Stimulated activated naive CD8-positive, alpha-beta T cell treated with anti-CD3 and anti-CD28 coated beads, Interleukin-15, Interleukin-2, amounts not matched to agents 100 ng/mL and 50 ng/mL, for 24 hours (primary cell): ENCODE data around the gene YAP1.

Source experiments
- H3K27ac Mint-ChIP-seq: one replicate; pipeline ENCODE4 v1.8.0; 2021; ENCODE audit warnings: mild to moderate bottlenecking, mixed read lengths
- H3K27me3 Mint-ChIP-seq: one replicate; pipeline ENCODE4 v1.8.0; 2021; ENCODE audit warnings: mixed read lengths
- H3K36me3 Mint-ChIP-seq: one replicate; pipeline ENCODE4 v1.8.0; 2021; ENCODE audit warnings: low read depth, mixed read lengths
- H3K4me1 Mint-ChIP-seq: one replicate; pipeline ENCODE4 v1.8.0; 2021; ENCODE audit warnings: low read depth, mixed read lengths
- H3K4me3 Mint-ChIP-seq: one replicate; pipeline ENCODE4 v1.8.0; 2021; ENCODE audit warnings: mild to moderate bottlenecking, mixed read lengths
- H3K9me3 Mint-ChIP-seq: one replicate; pipeline ENCODE4 v1.8.0; 2021; ENCODE audit warnings: mixed read lengths

Gene YAP1

GRCh38 chr11:102111011-102111786 lies 952 bp downstream of the YAP1 start:
- no peaks in the 10 kb centered on the region for H3K36me3 Mint-ChIP-seq
- H3K9me3 Mint-ChIP-seq: no peaks in the 10 kb centered on the region
- H3K4me1 Mint-ChIP-seq: peaks cover 15% of the 10 kb centered on the region
- no peak overlapping the region for H3K27ac Mint-ChIP-seq
- H3K27me3 Mint-ChIP-seq: peaks cover 68% of the 10 kb centered on the region
- peak overlapping the region; percentile 41 for H3K4me3 Mint-ChIP-seq

DNA sequence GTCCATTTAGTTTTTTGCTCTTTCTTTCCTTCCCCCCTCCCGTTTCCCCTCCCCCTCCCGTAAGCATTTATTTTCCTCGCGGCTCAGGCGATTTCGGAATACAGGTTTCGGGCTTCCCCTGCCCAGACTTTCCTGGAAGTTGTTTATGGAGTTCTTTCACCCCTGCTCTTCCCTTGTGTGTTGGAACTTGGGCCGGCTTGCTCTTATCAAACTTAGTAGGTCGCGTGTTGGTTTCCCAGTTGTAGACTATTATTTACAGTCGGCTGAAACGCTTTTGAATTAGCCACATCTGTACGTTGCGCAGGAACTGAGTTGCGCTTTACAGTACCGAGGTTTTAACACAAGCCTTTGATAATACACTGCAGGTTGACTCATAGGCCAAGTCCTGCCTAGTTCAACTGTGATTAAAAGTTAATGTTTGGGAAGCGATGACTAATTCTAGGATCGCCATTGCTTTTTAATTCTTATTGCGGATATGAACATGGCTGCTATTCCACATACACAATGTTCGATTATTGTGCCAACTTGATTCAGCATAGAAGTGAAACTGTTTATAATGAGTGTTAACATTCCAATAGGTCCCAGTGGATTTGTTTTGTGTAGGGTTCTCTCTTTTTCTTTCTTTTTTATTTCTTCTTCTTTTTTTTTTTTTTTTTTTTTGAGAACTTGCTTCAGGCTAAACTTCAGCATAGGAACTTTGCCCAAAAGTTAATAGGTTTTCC lies 1.7 kb downstream of the YAP1 start:
- H3K4me3 Mint-ChIP-seq: peak overlapping the region; percentile 41
- peaks cover 15% of the 10 kb centered on the region for H3K4me1 Mint-ChIP-seq
- no peak overlapping the region for H3K27ac Mint-ChIP-seq
- peaks cover 76% of the 10 kb centered on the region for H3K27me3 Mint-ChIP-seq
- H3K9me3 Mint-ChIP-seq: no peaks in the 10 kb centered on the region
- no peaks in the 10 kb centered on the region for H3K36me3 Mint-ChIP-seq

- Mint-ChIP-seq H3K27me3 (peaks cover 78% of the 10 kb centered on the region), H3K27ac (no peak overlapping the region), H3K9me3 (no peaks in the 10 kb centered on the region), H3K4me1 (peaks cover 15% of the 10 kb centered on the region), H3K36me3 (no peaks in the 10 kb centered on the region), H3K4me3 (no peak overlapping the region)
These were observed 2.2 kb downstream of the YAP1 start for GRCh38 chr11:102112509-102112821.

DNA sequence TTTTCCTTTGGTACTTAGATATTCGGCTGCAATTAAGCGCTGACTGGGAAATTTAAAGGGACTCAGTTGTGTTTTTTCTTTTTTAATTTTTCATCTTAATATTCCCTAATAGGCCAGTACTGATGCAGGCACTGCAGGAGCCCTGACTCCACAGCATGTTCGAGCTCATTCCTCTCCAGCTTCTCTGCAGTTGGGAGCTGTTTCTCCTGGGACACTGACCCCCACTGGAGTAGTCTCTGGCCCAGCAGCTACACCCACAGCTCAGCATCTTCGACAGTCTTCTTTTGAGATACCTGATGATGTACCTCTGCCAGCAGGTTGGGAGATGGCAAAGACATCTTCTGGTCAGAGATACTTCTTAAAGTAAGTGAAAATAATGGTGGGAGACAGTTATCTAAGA lies 3.8 kb downstream of the YAP1 start:
- Mint-ChIP-seq H3K4me1 (peaks cover 15% of the 10 kb centered on the region), H3K36me3 (no peaks in the 10 kb centered on the region), H3K27me3 (peaks cover 69% of the 10 kb centered on the region), H3K9me3 (no peaks in the 10 kb centered on the region), H3K27ac (no peak overlapping the region), H3K4me3 (no peak overlapping the region)

- peaks cover 65% of the 10 kb centered on the region for H3K27me3 Mint-ChIP-seq
- H3K4me3 Mint-ChIP-seq: no peak overlapping the region
- H3K9me3 Mint-ChIP-seq: no peaks in the 10 kb centered on the region
- H3K36me3 Mint-ChIP-seq: no peaks in the 10 kb centered on the region
- no peak overlapping the region for H3K27ac Mint-ChIP-seq
- H3K4me1 Mint-ChIP-seq: peaks cover 6% of the 10 kb centered on the region
These were observed 5.3 kb downstream of the YAP1 start for GRCh38 chr11:102115557-102115956.

DNA sequence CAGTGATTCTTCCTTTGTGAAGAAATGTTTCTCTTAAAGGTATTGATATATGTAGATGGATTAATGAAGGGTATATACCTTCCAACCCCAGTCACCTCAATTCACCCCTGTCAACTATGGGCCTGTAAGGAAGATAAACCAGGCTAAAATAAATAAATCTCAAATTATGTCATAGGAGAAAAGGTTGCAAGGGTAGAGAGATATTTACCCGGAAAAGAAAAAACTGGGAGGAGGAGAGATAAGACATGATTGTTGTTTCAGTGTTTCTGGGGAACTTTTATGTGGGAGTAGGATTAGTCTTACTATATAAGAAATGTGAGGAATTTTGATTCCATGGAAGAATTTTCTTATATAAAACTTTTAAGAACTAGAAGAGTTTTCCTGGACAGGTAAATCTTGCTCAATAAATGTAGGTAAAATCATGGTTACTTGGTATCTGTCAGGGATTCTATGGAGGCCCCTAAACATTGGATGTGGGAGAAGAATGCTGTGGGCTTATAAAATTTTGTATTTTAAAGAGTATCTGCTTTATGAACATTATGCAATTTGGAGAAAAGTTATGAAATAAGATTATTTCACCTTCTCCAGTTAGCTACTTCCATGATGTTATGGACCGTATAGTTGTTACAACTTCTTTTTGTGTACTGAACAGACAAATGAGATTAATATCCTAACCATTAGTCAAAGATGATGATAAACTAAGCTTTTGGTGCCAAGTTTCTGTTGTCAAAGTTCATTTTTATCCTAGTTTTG lies 6.4 kb downstream of the YAP1 start:
- Mint-ChIP-seq H3K9me3 (no peaks in the 10 kb centered on the region), H3K4me3 (no peak overlapping the region), H3K27me3 (peaks cover 70% of the 10 kb centered on the region), H3K4me1 (peaks cover 5% of the 10 kb centered on the region), H3K36me3 (no peaks in the 10 kb centered on the region), H3K27ac (no peak overlapping the region)

DNA sequence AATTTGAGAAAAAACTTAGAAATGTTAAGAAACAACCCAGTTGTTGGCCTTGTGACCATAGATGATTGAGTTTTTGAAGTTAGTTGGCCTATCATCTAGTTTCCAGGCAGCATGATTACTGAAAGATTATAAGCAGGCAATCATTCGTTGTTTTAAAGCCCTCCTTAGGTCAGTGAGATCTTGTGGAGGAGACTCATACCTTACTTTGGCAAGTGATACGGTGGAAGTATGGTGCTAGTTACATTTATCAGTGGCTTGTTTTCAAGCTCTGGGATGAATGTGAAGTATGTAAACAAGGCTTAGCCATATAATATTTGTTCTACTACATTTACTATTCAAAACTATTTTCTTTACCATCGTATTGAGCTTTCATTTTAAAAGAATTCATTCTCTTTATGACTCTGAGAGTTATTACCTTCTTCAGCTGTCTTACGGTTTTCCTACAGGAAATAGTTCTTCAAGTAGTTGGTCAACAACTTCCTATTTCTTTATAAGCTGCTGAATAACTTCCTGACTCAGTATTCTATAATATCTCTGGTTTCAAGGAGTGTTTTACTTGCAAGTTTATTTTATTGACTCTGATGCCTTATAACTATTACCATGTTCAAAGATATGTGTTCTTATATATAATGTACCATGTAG lies 7.3 kb downstream of the YAP1 start:
- Mint-ChIP-seq H3K27me3 (peaks cover 61% of the 10 kb centered on the region), H3K36me3 (no peaks in the 10 kb centered on the region)

DNA sequence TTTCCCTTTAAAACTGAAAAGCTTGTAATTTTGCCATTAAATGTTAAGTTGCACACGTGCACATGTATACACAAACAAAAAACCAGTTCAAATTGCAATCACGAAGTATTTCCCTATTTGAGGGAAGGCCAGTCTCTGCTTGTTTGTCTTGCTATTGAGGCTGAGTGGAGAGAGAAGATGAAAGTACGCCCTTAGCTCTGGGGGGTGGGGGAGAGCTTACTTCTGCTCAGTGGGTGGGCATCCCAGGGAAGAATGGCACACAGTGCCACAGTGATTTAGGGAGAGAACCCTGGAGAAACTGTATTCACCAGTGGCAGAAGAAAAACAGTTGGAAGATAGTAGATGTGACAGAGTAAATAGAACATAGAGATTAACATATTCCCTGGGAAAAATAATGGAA lies 8.7 kb downstream of the YAP1 start:
- Mint-ChIP-seq H3K4me3 (no peak overlapping the region), H3K36me3 (no peaks in the 10 kb centered on the region), H3K9me3 (no peaks in the 10 kb centered on the region), H3K27me3 (peaks cover 55% of the 10 kb centered on the region), H3K27ac (no peak overlapping the region), H3K4me1 (no peaks in the 10 kb centered on the region)

More for the DNA sequence above, 7.3 kb downstream of the YAP1 start:
- H3K4me1 Mint-ChIP-seq: no peaks in the 10 kb centered on the region
- H3K9me3 Mint-ChIP-seq: no peaks in the 10 kb centered on the region
- H3K27ac Mint-ChIP-seq: no peak overlapping the region
- no peak overlapping the region for H3K4me3 Mint-ChIP-seq

GRCh38 chr11:102119997-102120396 lies 9.8 kb downstream of the YAP1 start:
- H3K27me3 Mint-ChIP-seq: peaks cover 47% of the 10 kb centered on the region

GRCh38 chr11:102120437-102120973 lies 10.3 kb downstream of the YAP1 start:
- Mint-ChIP-seq H3K27ac (no peak overlapping the region), H3K27me3 (peaks cover 42% of the 10 kb centered on the region), H3K4me1 (no peaks in the 10 kb centered on the region), H3K9me3 (no peaks in the 10 kb centered on the region), H3K36me3 (no peaks in the 10 kb centered on the region), H3K4me3 (no peak overlapping the region)

More at GRCh38 chr11:102119997-102120396, 9.8 kb downstream of the YAP1 start:
- no peak overlapping the region for H3K27ac Mint-ChIP-seq
- H3K4me3 Mint-ChIP-seq: no peak overlapping the region
- no peaks in the 10 kb centered on the region for H3K9me3 Mint-ChIP-seq
- no peaks in the 10 kb centered on the region for H3K36me3 Mint-ChIP-seq
- no peaks in the 10 kb centered on the region for H3K4me1 Mint-ChIP-seq

DNA sequence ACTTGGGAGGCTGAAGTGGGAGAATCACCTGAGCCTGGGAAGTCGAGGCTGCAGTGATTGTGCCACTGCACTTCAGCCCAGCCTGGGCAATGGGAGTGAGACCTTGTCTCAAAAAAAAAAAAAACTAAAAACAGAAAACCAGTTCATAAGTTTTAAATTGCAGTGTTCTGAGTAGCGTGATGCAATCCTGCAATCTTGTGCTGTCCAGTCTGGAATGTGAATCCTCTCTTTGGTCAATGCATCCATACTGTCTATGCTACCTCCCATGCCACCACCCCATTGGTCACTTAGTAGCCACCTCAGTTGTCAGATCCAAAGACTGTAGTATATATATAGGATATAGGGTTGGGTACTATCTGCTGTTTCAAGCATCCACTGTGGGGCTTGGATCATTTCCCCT lies 11.1 kb downstream of the YAP1 start:
- H3K4me1 Mint-ChIP-seq: no peaks in the 10 kb centered on the region

DNA sequence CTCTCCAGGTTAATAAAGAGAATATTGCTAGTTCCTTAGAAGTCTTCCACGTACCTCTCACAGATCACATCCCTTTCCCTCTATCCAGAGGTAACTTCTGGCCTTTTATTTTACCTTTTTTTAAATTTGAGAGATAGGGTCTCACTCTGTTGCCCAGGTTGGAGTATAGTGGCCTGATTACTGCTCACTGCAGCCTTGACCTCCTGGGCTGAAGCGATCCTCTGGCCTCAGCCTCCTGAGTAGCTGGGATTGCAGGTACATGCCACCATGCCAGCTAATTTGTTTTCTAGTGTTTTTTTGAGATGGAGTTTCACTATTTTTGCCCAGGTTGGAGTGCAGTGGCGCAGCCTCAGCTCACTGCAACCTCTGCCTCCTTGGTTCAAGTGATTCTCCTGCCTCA lies 24.4 kb downstream of the YAP1 start:
- Mint-ChIP-seq H3K4me3 (no peak overlapping the region), H3K27ac (no peak overlapping the region), H3K27me3 (peaks cover 25% of the 10 kb centered on the region), H3K9me3 (no peaks in the 10 kb centered on the region), H3K4me1 (no peaks in the 10 kb centered on the region), H3K36me3 (no peaks in the 10 kb centered on the region)

More for the DNA sequence above, 11.1 kb downstream of the YAP1 start:
- Mint-ChIP-seq H3K9me3 (peaks cover under 1% of the 10 kb centered on the region), H3K4me3 (no peak overlapping the region), H3K36me3 (no peaks in the 10 kb centered on the region), H3K27ac (no peak overlapping the region), H3K27me3 (peaks cover 34% of the 10 kb centered on the region)

DNA sequence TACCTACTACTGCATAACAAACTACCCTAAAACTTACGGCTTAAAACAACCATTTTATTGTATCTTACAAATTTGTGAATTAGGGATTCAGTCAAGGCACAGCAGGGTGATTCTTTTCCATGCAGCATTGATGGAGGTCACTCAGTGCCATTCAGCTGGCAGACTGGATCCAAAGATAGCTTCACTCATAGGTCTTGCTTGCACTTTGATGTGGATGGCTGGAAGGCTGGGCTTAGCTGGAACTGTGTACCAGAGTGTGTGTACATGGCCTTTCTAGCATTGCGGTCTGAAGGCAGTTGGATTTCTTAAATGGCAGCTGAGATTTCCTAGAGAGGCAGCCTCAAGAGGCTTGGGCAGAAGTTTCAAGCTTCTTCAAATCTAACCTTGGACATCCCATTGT lies 25.0 kb downstream of the YAP1 start:
- no peak overlapping the region for H3K4me3 Mint-ChIP-seq
- H3K4me1 Mint-ChIP-seq: no peaks in the 10 kb centered on the region
- H3K27me3 Mint-ChIP-seq: peaks cover 25% of the 10 kb centered on the region
- H3K27ac Mint-ChIP-seq: no peak overlapping the region
- no peaks in the 10 kb centered on the region for H3K36me3 Mint-ChIP-seq
- H3K9me3 Mint-ChIP-seq: no peaks in the 10 kb centered on the region

DNA sequence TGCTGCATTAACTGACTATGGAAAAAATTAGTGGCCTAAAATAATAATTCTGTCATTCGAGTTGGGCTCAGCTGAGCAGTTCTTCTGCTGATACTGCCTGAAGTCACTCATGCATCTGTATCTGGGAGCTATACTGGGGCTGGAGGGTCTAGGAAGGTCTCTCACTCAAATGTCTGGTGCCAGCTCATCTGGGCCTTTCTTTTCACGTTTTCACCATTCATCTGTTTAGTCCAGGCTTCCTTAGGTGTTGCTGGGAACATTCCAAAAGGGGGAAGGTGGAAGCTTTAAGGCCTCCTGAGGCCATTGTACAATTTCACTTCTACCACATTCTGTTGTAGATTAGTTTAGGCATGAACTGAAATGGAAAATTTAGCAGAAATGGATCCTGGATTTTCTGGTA lies 28.0 kb downstream of the YAP1 start:
- Mint-ChIP-seq H3K27ac (no peak overlapping the region), H3K36me3 (no peaks in the 10 kb centered on the region), H3K9me3 (no peaks in the 10 kb centered on the region), H3K27me3 (peaks cover 20% of the 10 kb centered on the region), H3K4me3 (no peak overlapping the region), H3K4me1 (no peaks in the 10 kb centered on the region)
